ENCODE results near the gene CHCT1. TPM values are rescaled to one million over a fixed set of nuclear protein-coding genes. Genes with fewer than 3 reads are reported as not detected.

CHCT1 gene
- total and polyA plus RNA-seq, 3 donors from 2014 or later: 64.0 to 281 (median 102) TPM

GRCh38 chr17:60392845-60393702 is 29.2 kb upstream of the CHCT1 start:
- DNase-seq: peak; percentile 43
- intact Hi-C loops (cut with DNase I; ENCODE audit: low total_unique reads): no loop called here

GRCh38 chr17:60393840-60394723 is 28.2 kb upstream of the CHCT1 start:
- H3K9me3 ChIP-seq: no peaks in the 10 kb centered on the region
- no peak for DNase-seq
- H3K4me3 ChIP-seq: no peak overlapping the region
- 74 to 79% methylated on average over 17 of the region's 17 CpGs for WGBS, 2 donors
- H3K4me1 ChIP-seq: peaks cover 15% of the 10 kb centered on the region
- TF ChIP-seq CTCF (IDR thresholded peaks at IDR 0.05): no peak
- TF ChIP-seq POLR2A (IDR thresholded peaks at IDR 0.05): no peak
- no peak overlapping the region for H3K27ac ChIP-seq
- intact Hi-C loops (cut with DNase I; ENCODE audit: low total_unique reads): no loop called here
- no peaks in the 10 kb centered on the region for H3K36me3 ChIP-seq (ENCODE audit: low read depth, missing control alignments)
- no peaks in the 10 kb centered on the region for H3K27me3 ChIP-seq

More at GRCh38 chr17:60392845-60393702, 29.2 kb upstream of the CHCT1 start:
- WGBS, 2 donors: 10 to 15% methylated on average over 17 of the region's 17 CpGs
- Histone ChIP-seq H3K27ac (peak overlapping the region; percentile 97 to 99), H3K9me3 (no peaks in the 10 kb centered on the region), H3K4me1 (peaks cover 15% of the 10 kb centered on the region), H3K27me3 (no peaks in the 10 kb centered on the region), H3K4me3 (peak overlapping the region; percentile 91 to 99), H3K36me3 (ENCODE audit: low read depth, missing control alignments) (no peaks in the 10 kb centered on the region)
- TF ChIP-seq CTCF (IDR thresholded peaks at IDR 0.05) (no peak), POLR2A (IDR thresholded peaks at IDR 0.05) (no peak)

GRCh38 chr17:60395508-60396065 is 26.7 kb upstream of the CHCT1 start:
- H3K9me3 ChIP-seq: no peaks in the 10 kb centered on the region
- H3K36me3 ChIP-seq (ENCODE audit: low read depth, missing control alignments): no peaks in the 10 kb centered on the region
- 80 to 85% methylated on average over 4 of the region's 4 CpGs for WGBS, 2 donors
- H3K4me3 ChIP-seq: no peak overlapping the region
- TF ChIP-seq CTCF (IDR thresholded peaks at IDR 0.05): no peak
- TF ChIP-seq POLR2A (IDR thresholded peaks at IDR 0.05): no peak
- peaks cover 9% of the 10 kb centered on the region for H3K4me1 ChIP-seq
- H3K27me3 ChIP-seq: no peaks in the 10 kb centered on the region
- no peak overlapping the region for H3K27ac ChIP-seq
- intact Hi-C loops (cut with DNase I; ENCODE audit: low total_unique reads): no loop called here
- no peak for DNase-seq

GRCh38 chr17:60396412-60396811 is 25.9 kb upstream of the CHCT1 start:
- H3K27me3 ChIP-seq: no peaks in the 10 kb centered on the region
- intact Hi-C loops (cut with DNase I; ENCODE audit: low total_unique reads): no loop called here
- no peak overlapping the region for H3K27ac ChIP-seq
- H3K4me1 ChIP-seq: peaks cover 4% of the 10 kb centered on the region
- DNase-seq: no peak
- no peaks in the 10 kb centered on the region for H3K9me3 ChIP-seq
- 79 to 88% methylated on average over 3 of the region's 3 CpGs for WGBS, 2 donors
- no peaks in the 10 kb centered on the region for H3K36me3 ChIP-seq (ENCODE audit: low read depth, missing control alignments)
- TF ChIP-seq POLR2A (IDR thresholded peaks at IDR 0.05): no peak
- TF ChIP-seq CTCF (IDR thresholded peaks at IDR 0.05): no peak
- H3K4me3 ChIP-seq: no peak overlapping the region
